Mesendoderm (in vitro differentiated cells): ENCODE data around the gene ENDOG.
"Not testable (repeated sequence)": the region's sequence is repeated elsewhere in the genome, so short reads cannot be mapped to it uniquely, and the experiment has no call there.

Experiments
- DNase-seq: peaks from one replicate; pipeline ENCODE4 v3.0.0; 2013
- H2AK5ac ChIP-seq: 2 replicates; pipeline ENCODE4 v1.6.1; 2013; ENCODE audit warnings: low read length, inconsistent platforms
- H2BK120ac ChIP-seq: 2 replicates; pipeline ENCODE4 v1.6.1; 2013; ENCODE audit warnings: low read depth, mild to moderate bottlenecking, low read length, moderate library complexity, mixed read lengths
- H2BK15ac ChIP-seq: replicated peaks from 2 replicates; pipeline ENCODE4 v1.6.1; 2013; ENCODE audit warnings: low read depth, mild to moderate bottlenecking, moderate library complexity
- H2BK5ac ChIP-seq: 2 replicates; pipeline ENCODE4 v1.6.1; 2013; ENCODE audit warnings: low read length, inconsistent platforms
- H3K18ac ChIP-seq: 2 replicates; pipeline ENCODE4 v1.6.1; 2013; ENCODE audit warnings: mild to moderate bottlenecking, low read length, mixed read lengths
- H3K23ac ChIP-seq: one replicate; pipeline ENCODE4 v1.6.1; 2013; ENCODE audit warnings: low read length
- H3K27ac ChIP-seq: 2 replicates; pipeline ENCODE4 v1.5.1; 2013; ENCODE audit warnings: low read depth, mild to moderate bottlenecking, inconsistent platforms, low read length, moderate library complexity
- H3K27me3 ChIP-seq: 2 replicates; pipeline ENCODE4 v1.6.1; 2013; ENCODE audit warnings: low read length, control low read depth, mild to moderate bottlenecking, inconsistent platforms; ENCODE audit not compliant: insufficient read depth, poor library complexity
- H3K36me3 ChIP-seq: 2 replicates; pipeline ENCODE4 v1.6.1; 2013; ENCODE audit warnings: low read length, inconsistent platforms; ENCODE audit not compliant: control insufficient read depth, insufficient read depth
- H3K4ac ChIP-seq: one replicate; pipeline ENCODE4 v1.6.1; 2013; ENCODE audit warnings: low read depth, mild to moderate bottlenecking, low read length, moderate library complexity
- H3K4me1 ChIP-seq: 2 replicates; pipeline ENCODE4 v1.6.1; 2013; ENCODE audit warnings: low read depth, low read length, inconsistent platforms; ENCODE audit not compliant: control insufficient read depth
- H3K4me2 ChIP-seq: 2 replicates; pipeline ENCODE4 v1.6.1; 2013; ENCODE audit warnings: low read length
- H3K4me3 ChIP-seq: 2 replicates; pipeline ENCODE4 v1.5.1; 2013; ENCODE audit warnings: mild to moderate bottlenecking, low read length
- H3K56ac ChIP-seq: one replicate; pipeline ENCODE4 v1.6.1; 2013; ENCODE audit warnings: low read length
- H3K79me1 ChIP-seq: 2 replicates; pipeline ENCODE4 v1.6.1; 2013; ENCODE audit warnings: low read length, inconsistent platforms
- H3K79me2 ChIP-seq: 2 replicates; pipeline ENCODE4 v1.6.1; 2013; ENCODE audit warnings: mild to moderate bottlenecking, low read length; ENCODE audit not compliant: control insufficient read depth, insufficient read depth
- H3K9ac ChIP-seq: 2 replicates; pipeline ENCODE4 v1.6.1; 2013; ENCODE audit warnings: low read length, inconsistent platforms
- H4K5ac ChIP-seq: one replicate; pipeline ENCODE4 v1.6.1; 2013; ENCODE audit warnings: low read length
- H4K8ac ChIP-seq: one replicate; pipeline ENCODE4 v1.6.1; 2013; ENCODE audit warnings: low read depth, mild to moderate bottlenecking, control low read depth, low read length, moderate library complexity
- WGBS: extraction: QIAGEN DNeasy Blood & Tissue Kit; methylation state at CpG from one replicate; pipeline ENCODE4 v1.1.7; 2013; ENCODE audit warnings: low lambda C conversion rate, missing lambda C conversion rate; ENCODE audit not compliant: insufficient coverage; ENCODE audit errors: extremely low coverage; 5-methylcytosine and 5-hydroxymethylcytosine counted together

ENDOG gene

DNA sequence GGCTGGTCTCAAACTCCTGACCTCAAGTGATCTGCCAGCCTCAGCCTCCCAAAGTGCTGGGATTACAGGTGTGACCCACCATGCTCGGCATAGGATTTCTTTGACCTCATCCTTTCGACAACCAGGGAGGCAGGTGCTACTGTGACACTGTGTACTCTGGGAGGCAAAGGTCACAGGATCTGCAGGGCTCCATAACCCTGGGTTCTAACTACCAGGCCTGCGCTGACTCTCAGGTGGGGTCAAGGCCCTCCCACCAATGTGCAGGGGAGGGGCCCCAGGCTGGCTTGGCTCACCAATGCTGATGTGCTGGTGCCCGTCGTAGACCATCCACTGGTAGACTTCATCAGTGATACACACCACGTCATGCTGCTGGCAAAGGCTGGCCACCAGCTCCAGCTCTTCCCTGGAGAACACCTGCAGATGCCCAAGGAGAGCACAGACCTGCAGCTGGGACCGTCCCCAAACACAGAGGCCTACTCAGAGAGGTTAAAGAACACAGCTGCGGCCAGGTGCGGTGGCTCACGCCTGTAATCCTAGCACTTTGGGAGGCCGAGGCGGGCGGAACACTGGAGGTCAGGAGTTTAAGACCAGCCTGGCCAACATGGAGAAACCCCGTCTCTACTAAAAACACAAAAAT, 18.3 kb downstream of the ENDOG start:
- Histone ChIP-seq H4K5ac (no peak overlapping the region), H3K36me3 (no peaks in the 10 kb centered on the region), H2BK15ac (no peak overlapping the region), H3K79me2 (no peaks in the 10 kb centered on the region), H4K8ac (no peak overlapping the region), H3K27ac (no peak overlapping the region), H2BK120ac (no peak overlapping the region), H2AK5ac (no peak overlapping the region), H3K23ac (no peak overlapping the region), H3K79me1 (no peaks in the 10 kb centered on the region), H3K9ac (no peak overlapping the region), H2BK5ac (no peak overlapping the region), H3K4me2 (no peak overlapping the region), H3K18ac (no peak overlapping the region), H3K56ac (no peak overlapping the region), H3K27me3 (no peaks in the 10 kb centered on the region), H3K4ac (no peak overlapping the region), H3K4me1 (no peaks in the 10 kb centered on the region), H3K4me3 (no peak overlapping the region)
- WGBS: no CpG with 5 or more reads among the region's 14 CpGs
- DNase-seq: no peak

DNA sequence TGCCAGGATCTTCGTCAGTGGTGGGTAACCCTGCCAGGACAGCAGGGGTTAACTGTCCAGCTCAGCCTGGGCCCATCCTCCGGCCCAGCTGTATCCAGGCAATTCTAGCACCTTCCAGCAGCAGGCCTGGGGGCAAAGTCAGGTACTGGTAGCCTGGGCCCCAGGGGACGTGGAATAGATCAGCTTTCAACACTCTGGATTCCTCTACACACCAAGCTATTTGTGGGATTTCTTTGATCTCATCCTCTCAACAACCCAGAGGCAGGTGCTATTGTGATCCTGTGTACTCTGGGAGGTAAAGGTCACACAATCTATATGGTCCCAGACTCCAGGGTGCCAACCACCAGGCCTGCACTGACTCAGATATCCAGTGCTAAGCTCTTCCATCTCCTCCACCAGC, 20.0 kb downstream of the ENDOG start:
- Histone ChIP-seq H3K79me1 (no peaks in the 10 kb centered on the region), H3K27ac (no peak overlapping the region), H4K8ac (no peak overlapping the region), H2BK5ac (no peak overlapping the region), H4K5ac (no peak overlapping the region), H3K4me2 (no peak overlapping the region), H3K9ac (no peak overlapping the region), H3K23ac (no peak overlapping the region), H3K36me3 (no peaks in the 10 kb centered on the region), H2BK15ac (no peak overlapping the region), H3K4ac (no peak overlapping the region), H3K4me1 (no peaks in the 10 kb centered on the region), H2AK5ac (no peak overlapping the region), H3K56ac (no peak overlapping the region), H3K18ac (no peak overlapping the region), H3K79me2 (no peaks in the 10 kb centered on the region), H3K4me3 (no peak overlapping the region), H3K27me3 (no peaks in the 10 kb centered on the region), H2BK120ac (no peak overlapping the region)
- no CpG with 5 or more reads among the region's 3 CpGs for WGBS
- no peak for DNase-seq

DNA sequence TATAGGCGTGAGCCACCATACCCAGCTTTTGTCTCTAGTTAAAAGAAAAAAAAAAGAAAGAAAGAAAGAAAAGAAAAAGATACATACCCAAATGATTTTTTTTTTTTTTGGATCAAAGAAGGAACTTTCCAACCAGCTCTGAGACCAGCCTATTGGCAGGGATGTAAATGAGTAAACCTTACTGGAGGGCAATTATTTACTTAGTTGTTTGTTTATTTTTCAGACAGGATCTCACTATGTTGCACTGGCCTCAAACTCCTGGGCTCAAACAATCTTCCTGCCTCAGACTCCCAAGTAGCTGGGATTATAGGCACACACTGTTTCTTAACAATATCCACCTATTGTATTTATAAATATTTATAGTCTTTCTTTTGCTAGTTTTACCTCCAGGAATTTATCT, 22.2 kb downstream of the ENDOG start:
- H4K5ac ChIP-seq: no peak overlapping the region
- no peak for DNase-seq
- H3K4ac ChIP-seq: no peak overlapping the region
- no peak overlapping the region for H4K8ac ChIP-seq
- no peaks in the 10 kb centered on the region for H3K79me2 ChIP-seq
- H2BK5ac ChIP-seq: no peak overlapping the region
- H3K18ac ChIP-seq: no peak overlapping the region
- no peaks in the 10 kb centered on the region for H3K4me1 ChIP-seq
- H2AK5ac ChIP-seq: no peak overlapping the region
- H3K27me3 ChIP-seq: no peaks in the 10 kb centered on the region
- H3K4me3 ChIP-seq: no peak overlapping the region
- no peak overlapping the region for H3K56ac ChIP-seq
- WGBS: no CpG with 5 or more reads among the region's 1 CpG
- H3K36me3 ChIP-seq: no peaks in the 10 kb centered on the region
- H3K9ac ChIP-seq: no peak overlapping the region
- no peak overlapping the region for H3K23ac ChIP-seq
- no peaks in the 10 kb centered on the region for H3K79me1 ChIP-seq
- no peak overlapping the region for H3K27ac ChIP-seq
- H2BK15ac ChIP-seq: no peak overlapping the region
- H3K4me2 ChIP-seq: no peak overlapping the region
- no peak overlapping the region for H2BK120ac ChIP-seq

DNA sequence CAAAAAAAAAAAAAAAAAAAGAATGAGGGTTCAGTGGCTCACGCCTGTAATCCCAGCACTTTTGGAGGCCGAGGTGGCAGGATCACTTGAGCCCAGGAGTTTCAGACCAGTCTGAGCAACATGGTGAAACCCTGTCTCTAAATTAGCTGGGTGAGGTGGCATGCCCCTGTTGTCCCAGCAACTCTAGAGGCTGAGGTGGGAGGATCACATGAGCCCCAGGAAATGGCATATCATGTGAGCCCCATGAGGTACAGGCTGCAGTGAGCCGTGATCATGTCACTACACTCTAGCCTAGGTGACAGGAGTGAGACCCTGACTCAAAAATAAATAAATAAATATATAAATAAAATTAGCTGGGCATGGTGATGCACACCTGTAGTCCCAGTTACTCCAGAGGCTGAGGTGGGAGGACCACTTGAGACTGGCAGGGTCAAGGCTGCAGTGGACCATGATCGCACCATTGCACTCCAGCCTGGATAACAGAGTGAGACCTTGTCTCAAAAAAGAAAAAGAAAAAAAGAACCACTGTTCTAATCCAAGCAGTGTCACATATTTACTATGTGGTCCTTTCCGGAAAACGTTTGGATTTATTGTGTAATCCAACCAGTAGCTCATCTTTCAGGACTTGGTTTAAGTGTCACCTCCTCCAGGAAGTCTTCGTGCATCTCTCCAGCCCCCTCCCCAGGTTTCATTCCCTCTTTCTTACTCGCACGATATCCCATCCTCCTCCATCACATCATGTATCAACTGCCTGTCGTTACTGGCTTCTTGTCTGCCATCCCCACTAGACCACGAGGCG, 23.6 kb downstream of the ENDOG start:
- Histone ChIP-seq H3K56ac (no peak overlapping the region), H3K23ac (no peak overlapping the region), H4K8ac (no peak overlapping the region), H3K36me3 (no peaks in the 10 kb centered on the region), H2BK15ac (no peak overlapping the region), H2AK5ac (no peak overlapping the region), H4K5ac (no peak overlapping the region), H2BK120ac (no peak overlapping the region), H3K18ac (no peak overlapping the region), H3K79me1 (no peaks in the 10 kb centered on the region), H3K4ac (no peak overlapping the region), H3K4me2 (no peak overlapping the region), H3K4me1 (no peaks in the 10 kb centered on the region), H3K79me2 (no peaks in the 10 kb centered on the region), H3K27ac (no peak overlapping the region), H3K9ac (no peak overlapping the region), H2BK5ac (no peak overlapping the region), H3K4me3 (no peak overlapping the region), H3K27me3 (no peaks in the 10 kb centered on the region)
- no peak for DNase-seq
- no CpG with 5 or more reads among the region's 12 CpGs for WGBS

DNA sequence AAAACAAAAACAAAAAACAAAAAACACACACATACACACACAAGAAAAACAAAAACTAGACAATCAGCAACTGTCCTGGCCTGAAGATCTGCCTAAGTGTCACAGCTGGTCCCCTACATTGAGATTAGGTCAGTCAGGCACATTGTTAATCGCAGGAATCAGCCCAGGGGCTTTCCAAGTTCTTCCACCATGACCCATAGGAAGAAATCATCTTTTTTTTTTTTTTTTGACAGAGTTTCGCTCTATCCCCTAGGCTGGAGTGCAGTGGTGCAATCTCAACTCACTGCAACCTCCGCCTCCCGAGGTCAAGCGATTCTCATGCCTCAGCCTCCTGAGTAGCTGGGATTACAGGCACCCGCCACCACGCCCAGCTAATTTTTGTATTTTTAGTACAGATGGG, 24.9 kb downstream of the ENDOG start:
- DNase-seq, H3K9ac ChIP-seq, H3K36me3 ChIP-seq, H3K56ac ChIP-seq, H2BK15ac ChIP-seq, H3K23ac ChIP-seq, H3K18ac ChIP-seq, H3K4me2 ChIP-seq, H3K79me2 ChIP-seq, H3K27ac ChIP-seq, H3K4me1 ChIP-seq, H2BK120ac ChIP-seq, H2AK5ac ChIP-seq, H3K27me3 ChIP-seq, H3K79me1 ChIP-seq, H3K4ac ChIP-seq, H2BK5ac ChIP-seq, H4K5ac ChIP-seq, H3K4me3 ChIP-seq, H4K8ac ChIP-seq: not testable (repeated sequence)
- no CpG with 5 or more reads among the region's 7 CpGs for WGBS
